Activated CD4-positive, alpha-beta T cell treated with anti-CD3 and anti-CD28 coated beads, Interleukin-2, amount 10 ng/mL, durations not matched to agents 24 days and 14 days (primary cell): ENCODE data around the gene CINP. TPM values are rescaled to one million over a fixed set of nuclear protein-coding genes. Genes with fewer than 3 reads are reported as not detected.

Experiments used
- DNase-seq: peaks from one replicate; pipeline ENCODE4 v3.0.0; 2022
- H3K27ac Mint-ChIP-seq: one replicate; pipeline ENCODE4 v1.8.0; 2022; ENCODE audit warnings: mild to moderate bottlenecking, mixed read lengths
- H3K27me3 Mint-ChIP-seq: one replicate; pipeline ENCODE4 v1.8.0; 2022; ENCODE audit warnings: mixed read lengths
- H3K36me3 Mint-ChIP-seq: one replicate; pipeline ENCODE4 v1.8.0; 2022; ENCODE audit warnings: low read depth, mild to moderate bottlenecking, mixed read lengths
- H3K4me1 Mint-ChIP-seq: one replicate; pipeline ENCODE4 v1.8.0; 2021; ENCODE audit warnings: mixed read lengths
- H3K4me3 Mint-ChIP-seq: one replicate; pipeline ENCODE4 v1.8.0; 2022; ENCODE audit warnings: mild to moderate bottlenecking, moderate library complexity, mixed read lengths
- H3K9me3 Mint-ChIP-seq: one replicate; pipeline ENCODE4 v1.8.0; 2021; ENCODE audit warnings: mixed read lengths
- intact Hi-C: fragments of 100-400 bp; cut with micrococcal nuclease; formaldehyde crosslinking; loops from one replicate; pipeline ENCODE4 v1.15.1; 2023
- total RNA-seq: library from RNA; stranded (reverse); gene quantifications from 2 replicates; pipeline ENCODE4 v1.2.3, GENCODE V29; 2022

Gene CINP
- total RNA-seq, 1 donor from 2014 or later, result 43.7 TPM

GRCh38 chr14:102321456-102322422, 41.0 kb downstream of the CINP start:
- no peaks in the 10 kb centered on the region for H3K9me3 Mint-ChIP-seq
- H3K36me3 Mint-ChIP-seq, result peaks cover 9% of the 10 kb centered on the region
- no peak for DNase-seq
- no peaks in the 10 kb centered on the region for H3K27me3 Mint-ChIP-seq
- intact Hi-C loops, result no loop called here
- no peak overlapping the region for H3K27ac Mint-ChIP-seq
- H3K4me3 Mint-ChIP-seq, result peak overlapping the region; percentile 19
- H3K4me1 Mint-ChIP-seq, result peaks cover 31% of the 10 kb centered on the region

GRCh38 chr14:102320671-102321455, 41.8 kb downstream of the CINP start:
- intact Hi-C loops, result no loop called here
- peak overlapping the region; percentile 88 for H3K27ac Mint-ChIP-seq
- no peaks in the 10 kb centered on the region for H3K27me3 Mint-ChIP-seq
- H3K9me3 Mint-ChIP-seq, result no peaks in the 10 kb centered on the region
- peaks cover 38% of the 10 kb centered on the region for H3K4me1 Mint-ChIP-seq
- no peak for DNase-seq
- H3K4me3 Mint-ChIP-seq, result peak overlapping the region; percentile 93
- H3K36me3 Mint-ChIP-seq, result peaks cover 4% of the 10 kb centered on the region

DNA sequence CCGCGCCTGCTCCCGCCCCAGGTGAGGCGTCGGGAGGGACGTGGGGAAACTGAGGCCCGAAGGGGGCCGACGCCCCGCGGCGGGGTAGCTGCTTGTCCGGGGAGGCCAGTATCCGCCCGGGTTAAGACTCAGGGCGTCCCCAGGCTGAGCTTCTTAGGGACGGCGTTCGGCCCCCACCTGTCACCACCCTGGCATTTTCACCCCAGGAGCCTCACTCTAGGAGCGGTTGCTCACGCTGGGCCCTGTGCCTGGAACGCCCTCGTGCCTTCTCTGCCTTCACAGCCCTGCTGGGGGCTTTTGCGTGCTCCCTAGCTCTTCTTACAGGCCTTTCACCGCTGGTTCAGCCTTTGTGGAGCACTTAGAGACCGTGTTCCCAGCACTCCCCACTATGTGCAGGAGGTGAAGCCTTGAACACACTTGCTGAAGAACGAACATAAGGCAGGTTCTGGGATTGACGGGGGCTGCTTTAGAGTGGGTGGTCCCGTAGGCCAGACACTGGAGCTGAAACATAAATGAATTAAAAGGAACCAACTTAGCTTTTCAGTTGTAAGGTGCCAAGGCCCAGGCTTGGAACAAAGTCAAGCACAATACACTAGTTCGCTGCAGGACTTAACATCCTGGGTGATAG, 42.5 kb downstream of the CINP start:
- DNase-seq, result peak; percentile 80
- H3K27me3 Mint-ChIP-seq, result no peaks in the 10 kb centered on the region
- peak overlapping the region; percentile 93 for H3K4me3 Mint-ChIP-seq
- H3K36me3 Mint-ChIP-seq, result peaks cover 4% of the 10 kb centered on the region
- peaks cover 40% of the 10 kb centered on the region for H3K4me1 Mint-ChIP-seq
- no peaks in the 10 kb centered on the region for H3K9me3 Mint-ChIP-seq
- H3K27ac Mint-ChIP-seq, result peak overlapping the region; percentile 88
- intact Hi-C loops, result no loop called here

DNA sequence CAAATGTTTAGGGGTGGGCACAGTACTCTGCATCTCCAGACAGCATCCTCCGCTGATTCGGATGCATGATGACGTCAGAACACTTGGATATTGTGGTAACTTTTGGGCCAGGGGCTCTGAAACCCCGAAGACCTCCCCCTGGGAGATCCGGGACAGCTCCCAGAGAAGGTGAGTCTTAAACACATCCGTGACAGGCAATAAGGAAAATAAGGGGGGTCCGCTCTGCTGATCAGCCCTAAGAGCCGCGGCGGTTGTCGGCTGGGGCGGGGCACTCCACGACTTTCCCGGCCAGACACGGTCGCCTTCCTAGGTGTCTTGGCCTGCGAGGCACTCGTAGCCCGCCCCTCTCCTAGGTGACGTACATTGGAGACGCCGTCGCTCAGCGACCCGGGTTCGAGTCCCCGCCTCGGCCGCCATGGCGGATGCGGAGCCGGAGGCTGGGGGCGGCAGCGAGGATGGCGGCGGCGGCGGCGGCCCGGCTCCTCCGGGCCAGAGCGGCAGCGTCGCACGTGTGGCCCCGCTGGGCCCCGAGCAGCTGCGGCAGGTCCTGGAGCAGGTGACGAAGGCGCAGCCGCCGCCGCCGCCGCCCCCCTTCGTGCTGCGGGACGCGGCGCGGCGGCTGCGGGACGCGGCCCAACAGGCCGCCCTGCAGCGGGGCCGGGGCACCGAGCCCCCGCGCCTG, 43.2 kb downstream of the CINP start, which contains the start of gene ZNF839:
Gene ZNF839 (plus strand): TSS at position 396 of the 682 bp plus-strand sequence. CDS start 20 bp downstream, at position 416.
- Mint-ChIP-seq H3K36me3 (peaks cover 4% of the 10 kb centered on the region), H3K27me3 (peaks cover 1% of the 10 kb centered on the region), H3K4me3 (peak within 1 kb of the TSS; percentile 99), H3K9me3 (no peaks in the 10 kb centered on the region), H3K4me1 (peaks cover 46% of the 10 kb centered on the region), H3K27ac (peak within 1 kb of the TSS; percentile 97)
- intact Hi-C loops, result loop anchor here (2.0 to 10.0 kb wide), 7 partner anchors 137 to 1015 kb away; partner anchors contain the start of genes EIF5, PPP2R5C and RCOR1
- DNase-seq, result peak; percentile 99

- peak overlapping the region; percentile 97 for H3K27ac Mint-ChIP-seq
- H3K4me3 Mint-ChIP-seq, result peak overlapping the region; percentile 99
- intact Hi-C loops, result loop anchor here (2.0 to 10.0 kb wide), 7 partner anchors 137 to 1016 kb away; partner anchors contain the start of genes EIF5, PPP2R5C and RCOR1
- H3K9me3 Mint-ChIP-seq, result no peaks in the 10 kb centered on the region
- peaks cover 4% of the 10 kb centered on the region for H3K36me3 Mint-ChIP-seq
- DNase-seq, result no peak
- H3K27me3 Mint-ChIP-seq, result peaks cover 2% of the 10 kb centered on the region
- H3K4me1 Mint-ChIP-seq, result peaks cover 51% of the 10 kb centered on the region
These were observed 43.9 kb downstream of the CINP start for GRCh38 chr14:102318781-102319276.

DNA sequence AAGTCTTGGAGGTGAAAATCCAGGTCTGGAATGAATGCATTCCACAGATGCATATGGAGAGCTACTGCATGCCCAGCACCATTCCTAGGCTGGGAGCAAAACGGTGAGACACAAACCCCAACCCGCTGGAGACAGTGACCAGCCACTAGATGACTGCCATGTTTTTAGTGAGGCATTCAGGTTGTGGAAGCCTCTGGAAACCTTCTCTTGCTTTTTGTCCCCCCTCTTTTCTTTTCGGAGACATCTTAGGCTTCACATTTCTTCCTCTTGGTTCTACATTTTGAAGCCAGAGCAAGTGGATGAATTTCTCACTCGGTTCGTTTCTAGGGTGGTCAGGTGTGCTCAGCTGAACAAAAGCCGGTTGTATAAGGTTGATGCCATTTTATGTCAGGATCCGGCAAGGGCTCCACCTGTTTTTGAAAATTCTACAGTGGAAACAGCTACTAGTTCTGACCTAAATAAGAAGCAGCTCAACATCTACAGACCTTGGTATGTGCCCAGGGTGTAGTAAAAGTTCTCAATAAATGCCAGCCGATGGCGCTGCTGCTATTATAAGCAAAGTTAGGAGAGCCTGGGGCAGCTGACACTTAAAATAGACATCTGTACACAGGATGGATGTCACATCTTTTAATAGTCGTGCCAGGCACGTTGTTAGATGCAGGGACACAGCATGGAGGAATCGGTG, 45.0 kb downstream of the CINP start:
- peak; percentile 72 for DNase-seq
- intact Hi-C loops, result loop anchor here (2.0 to 10.0 kb wide), 9 partner anchors 135 to 1017 kb away; partner anchors contain the start of genes EIF5, PPP2R5C and RCOR1
- peak overlapping the region; percentile 97 for H3K27ac Mint-ChIP-seq
- H3K27me3 Mint-ChIP-seq, result peaks cover 2% of the 10 kb centered on the region
- H3K36me3 Mint-ChIP-seq, result peaks cover 2% of the 10 kb centered on the region
- H3K4me1 Mint-ChIP-seq, result peaks cover 54% of the 10 kb centered on the region
- peak overlapping the region; percentile 99 for H3K4me3 Mint-ChIP-seq
- no peaks in the 10 kb centered on the region for H3K9me3 Mint-ChIP-seq

DNA sequence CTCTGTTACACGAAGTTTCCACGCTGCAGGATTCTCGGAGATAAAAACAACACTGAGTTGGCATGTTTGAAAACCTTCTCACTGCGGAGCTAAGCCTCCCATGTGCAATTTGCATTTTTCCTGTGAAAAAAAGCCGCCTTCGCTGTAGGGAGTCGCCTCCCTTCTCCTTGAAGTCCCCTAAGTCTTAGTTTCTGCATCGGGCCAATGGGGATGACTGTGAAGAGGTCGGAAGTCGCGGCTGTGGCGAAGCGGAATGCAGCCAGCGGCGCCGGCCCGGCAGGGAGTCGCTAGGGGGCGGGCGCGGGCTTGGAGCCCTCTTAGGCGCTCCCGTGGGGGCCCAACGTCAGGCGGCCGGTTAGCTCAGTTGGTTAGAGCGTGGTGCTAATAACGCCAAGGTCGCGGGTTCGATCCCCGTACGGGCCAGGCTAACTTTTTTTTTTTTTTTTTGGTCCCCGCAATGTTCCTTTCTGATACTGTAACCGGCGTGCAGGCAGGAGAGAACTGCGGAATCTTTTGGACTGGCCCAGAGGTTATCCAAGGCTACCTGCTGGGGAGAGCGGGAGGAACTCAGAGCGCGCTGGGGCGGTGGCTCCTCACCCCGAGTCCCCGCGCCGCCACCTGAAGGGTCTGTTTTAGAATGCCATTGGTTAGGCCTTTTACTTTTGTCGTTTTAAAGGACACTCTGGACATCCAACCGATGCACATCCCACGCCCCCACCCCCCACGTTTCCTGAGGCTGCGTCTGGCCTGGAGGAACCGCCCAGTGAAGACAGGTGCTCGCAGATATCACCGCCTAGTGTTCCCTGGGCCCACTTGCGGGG, 45.7 kb downstream of the CINP start:
- intact Hi-C loops, result loop anchor here (1.0 to 10.0 kb wide), 10 partner anchors 45 to 1018 kb away; partner anchors contain the start of genes CINP, EIF5, PPP2R5C and RCOR1

DNA sequence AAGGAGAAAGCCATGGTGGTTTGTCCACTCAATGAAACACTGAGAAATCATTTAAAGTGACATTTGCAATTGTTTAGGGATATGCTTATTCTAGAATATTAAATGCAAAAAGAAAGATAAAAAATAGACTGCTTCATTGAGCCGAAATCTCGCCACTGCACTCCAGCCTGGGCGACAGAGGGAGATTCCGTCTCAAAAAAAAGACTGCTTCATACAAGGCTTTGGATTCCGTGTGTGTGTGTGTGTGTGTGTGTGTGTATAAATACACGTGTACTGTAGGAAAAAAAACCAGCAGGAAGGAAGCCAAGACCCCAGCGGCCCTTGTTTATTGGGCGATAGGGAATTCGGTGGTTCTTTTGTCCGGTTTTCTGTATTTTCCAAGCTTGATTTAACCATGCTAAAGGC, 46.4 kb downstream of the CINP start:
- H3K36me3 Mint-ChIP-seq, result no peaks in the 10 kb centered on the region
- H3K4me3 Mint-ChIP-seq, result peak overlapping the region; percentile 99
- peaks cover 2% of the 10 kb centered on the region for H3K27me3 Mint-ChIP-seq
- DNase-seq, result peak; percentile 81
- intact Hi-C loops, result loop anchor here (1.0 to 10.0 kb wide), 10 partner anchors 46 to 1018 kb away; partner anchors contain the start of genes CINP, EIF5, PPP2R5C and RCOR1
- H3K4me1 Mint-ChIP-seq, result peaks cover 51% of the 10 kb centered on the region
- peak overlapping the region; percentile 97 for H3K27ac Mint-ChIP-seq
- no peaks in the 10 kb centered on the region for H3K9me3 Mint-ChIP-seq

More for the DNA sequence above, 45.7 kb downstream of the CINP start:
- DNase-seq, result peak; percentile 99
- Mint-ChIP-seq H3K9me3 (no peaks in the 10 kb centered on the region), H3K4me1 (peaks cover 54% of the 10 kb centered on the region), H3K4me3 (peak overlapping the region; percentile 99), H3K27ac (peak overlapping the region; percentile 97), H3K27me3 (peaks cover 2% of the 10 kb centered on the region), H3K36me3 (peaks cover 2% of the 10 kb centered on the region)

DNA sequence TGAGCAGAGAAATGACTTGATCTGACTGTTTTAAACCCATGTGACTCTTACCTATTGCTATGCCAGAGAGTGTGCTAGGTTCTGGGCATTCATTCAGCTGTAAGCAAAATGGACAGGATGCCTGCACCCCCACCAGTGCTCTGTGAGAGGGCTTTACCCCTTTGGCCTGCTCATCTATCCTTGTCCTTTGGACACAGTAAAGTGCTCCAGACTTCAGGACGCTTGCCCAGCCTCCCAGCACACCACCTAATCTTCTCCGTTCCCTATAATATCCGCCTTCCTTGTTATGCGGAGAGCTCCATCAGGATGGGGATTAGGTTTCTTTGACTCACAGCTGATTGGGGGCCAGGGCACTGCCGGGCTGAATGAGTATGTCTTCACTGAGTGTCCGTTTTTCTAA, 47.6 kb downstream of the CINP start:
- Mint-ChIP-seq H3K9me3 (no peaks in the 10 kb centered on the region), H3K27ac (peak overlapping the region; percentile 42), H3K4me1 (peaks cover 46% of the 10 kb centered on the region), H3K36me3 (no peaks in the 10 kb centered on the region), H3K27me3 (peaks cover 2% of the 10 kb centered on the region), H3K4me3 (peak overlapping the region; percentile 83)
- no peak for DNase-seq
- intact Hi-C loops, result loop anchor here (2.0 to 10.0 kb wide), 8 partner anchors 133 to 1020 kb away; partner anchors contain the start of genes EIF5, HSP90AA1, PPP2R5C and RCOR1

DNA sequence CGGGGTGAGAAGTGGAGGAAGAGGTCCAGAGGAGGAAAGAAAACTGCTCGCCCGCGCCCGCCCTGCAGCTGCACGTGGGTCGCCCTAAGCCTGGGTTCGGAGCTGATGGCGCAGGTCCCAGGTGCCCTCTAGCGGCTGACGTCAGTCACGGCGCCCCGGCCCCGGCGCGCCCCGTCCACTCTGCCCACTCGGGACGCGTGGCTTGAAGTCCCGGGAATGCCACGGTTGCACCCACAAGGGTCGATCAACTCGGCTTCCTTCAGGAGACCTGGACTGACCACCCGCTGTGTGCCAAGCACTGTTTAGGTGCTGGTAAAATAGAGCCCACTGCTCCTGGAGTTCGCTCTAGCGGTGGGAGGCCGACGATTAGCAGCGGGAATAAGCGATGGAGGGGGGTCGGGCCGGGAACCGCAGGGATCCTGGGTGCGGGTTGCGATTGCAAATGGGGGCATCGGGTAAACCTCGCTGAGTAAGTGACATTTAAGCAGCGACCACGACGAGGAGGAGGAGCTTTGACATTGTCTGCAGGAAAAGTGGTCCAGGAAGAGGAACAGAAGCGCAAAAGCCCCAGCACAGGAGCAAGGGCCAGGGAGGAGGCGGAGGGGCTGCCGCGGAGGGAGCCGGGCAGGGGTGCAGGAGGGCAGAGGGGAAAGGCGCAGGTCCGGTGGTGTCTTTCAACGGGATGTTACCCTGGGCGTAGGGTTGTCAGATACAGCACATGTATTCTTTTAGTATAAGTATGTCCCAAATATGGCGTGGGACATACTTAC, 48.3 kb downstream of the CINP start:
- Mint-ChIP-seq H3K4me3 (peak overlapping the region; percentile 83), H3K27me3 (peaks cover 2% of the 10 kb centered on the region), H3K9me3 (no peaks in the 10 kb centered on the region), H3K36me3 (no peaks in the 10 kb centered on the region), H3K4me1 (peaks cover 45% of the 10 kb centered on the region), H3K27ac (peak overlapping the region; percentile 42)
- intact Hi-C loops, result loop anchor here (1.0 to 10.0 kb wide), 10 partner anchors 9 to 1020 kb away; partner anchors contain the start of genes EIF5, HSP90AA1, MOK and PPP2R5C
- DNase-seq, result peak; percentile 95
